H9 (cell line): ENCODE measurements around the gene LRRC61. TPM values are rescaled to one million over a fixed set of nuclear protein-coding genes. Genes with fewer than 3 reads are reported as not detected.

Experiments
- DNase-seq: peaks from one replicate; pipeline ENCODE4 v3.0.0-alpha.2; 2017
- H2AFZ ChIP-seq: one replicate; pipeline ENCODE4 v1.6.1; 2013; ENCODE audit warnings: mild to moderate bottlenecking, low read length, control low read depth, moderate library complexity
- H2AK5ac ChIP-seq: 2 replicates; pipeline ENCODE4 v1.6.1; 2013; ENCODE audit warnings: low read length, control low read depth, mixed read lengths; ENCODE audit not compliant: insufficient read length
- H2BK120ac ChIP-seq: one replicate; pipeline ENCODE4 v1.6.1; 2013; ENCODE audit warnings: low read depth, mild to moderate bottlenecking, low read length, control low read depth, inconsistent platforms; ENCODE audit not compliant: poor library complexity, severe bottlenecking
- H2BK12ac ChIP-seq: 2 replicates; pipeline ENCODE4 v1.6.1; 2013; ENCODE audit warnings: low read length, control low read depth, mixed read lengths, low read depth; ENCODE audit not compliant: insufficient read length
- H2BK15ac ChIP-seq: 2 replicates; pipeline ENCODE4 v1.6.1; 2013; ENCODE audit warnings: low read depth, low read length, control low read depth
- H2BK20ac ChIP-seq: one replicate; pipeline ENCODE4 v1.6.1; 2013; ENCODE audit warnings: low read depth, mild to moderate bottlenecking, low read length, control low read depth, inconsistent platforms; ENCODE audit not compliant: poor library complexity, severe bottlenecking
- H2BK5ac ChIP-seq: 2 replicates; pipeline ENCODE4 v1.6.1; 2013; ENCODE audit warnings: low read length, control low read depth, mixed read lengths; ENCODE audit not compliant: insufficient read length
- H3K14ac ChIP-seq: 2 replicates; pipeline ENCODE4 v1.6.1; 2013; ENCODE audit warnings: low read length, control low read depth; ENCODE audit not compliant: insufficient read depth
- H3K18ac ChIP-seq: 2 replicates; pipeline ENCODE4 v1.6.1; 2013; ENCODE audit warnings: low read depth, mild to moderate bottlenecking, mixed read lengths, low read length, control low read depth; ENCODE audit not compliant: insufficient read length
- H3K23ac ChIP-seq: 2 replicates; pipeline ENCODE4 v1.6.1; 2013; ENCODE audit warnings: low read length, control low read depth, mixed read lengths, low read depth; ENCODE audit not compliant: insufficient read length
- H3K23me2 ChIP-seq: 2 replicates; pipeline ENCODE4 v1.6.1; 2013; ENCODE audit warnings: low read depth, mild to moderate bottlenecking, mixed read lengths, low read length, control low read depth; ENCODE audit not compliant: insufficient read length, poor library complexity, severe bottlenecking
- H3K27ac ChIP-seq: 2 replicates; pipeline ENCODE4 v1.5.1; 2013; ENCODE audit warnings: low read length, control low read depth, mixed read lengths, low read depth; ENCODE audit not compliant: insufficient read length
- H3K27me3 ChIP-seq: 2 replicates; pipeline ENCODE4 v1.6.1; 2013; ENCODE audit warnings: low read length, control low read depth, inconsistent platforms; ENCODE audit not compliant: insufficient read depth
- H3K4ac ChIP-seq: 2 replicates; pipeline ENCODE4 v1.6.1; 2013; ENCODE audit warnings: low read depth, mild to moderate bottlenecking, control low read depth, inconsistent platforms, low read length, moderate library complexity
- H3K4me1 ChIP-seq: 2 replicates; pipeline ENCODE4 v1.6.1; 2013; ENCODE audit warnings: low read length, control low read depth, inconsistent platforms; ENCODE audit not compliant: insufficient read depth
- H3K4me2 ChIP-seq: 2 replicates; pipeline ENCODE4 v1.6.1; 2013; ENCODE audit warnings: low read length, control low read depth, mixed read lengths; ENCODE audit not compliant: insufficient read length, insufficient read depth
- H3K56ac ChIP-seq: 2 replicates; pipeline ENCODE4 v1.6.1; 2013; ENCODE audit warnings: low read depth, mild to moderate bottlenecking, mixed read lengths, low read length, control low read depth; ENCODE audit not compliant: insufficient read length
- H3K79me1 ChIP-seq: 2 replicates; pipeline ENCODE4 v1.6.1; 2013; ENCODE audit warnings: low read depth, mild to moderate bottlenecking, moderate library complexity, low read length, control low read depth, inconsistent platforms; ENCODE audit not compliant: insufficient read depth, poor library complexity, severe bottlenecking
- H3K79me2 ChIP-seq: 2 replicates; pipeline ENCODE4 v1.6.1; 2013; ENCODE audit warnings: low read length, control low read depth, inconsistent platforms; ENCODE audit not compliant: insufficient read depth
- H3K9ac ChIP-seq: 2 replicates; pipeline ENCODE4 v1.6.1; 2013; ENCODE audit warnings: low read length, control low read depth, mixed read lengths; ENCODE audit not compliant: insufficient read length; ENCODE audit errors: extremely low read depth
- H3K9me3 ChIP-seq: one replicate; pipeline ENCODE4 v1.6.1; 2013; ENCODE audit warnings: low read depth, low read length, inconsistent platforms; ENCODE audit not compliant: control insufficient read depth
- H3T11ph ChIP-seq: one replicate; pipeline ENCODE4 v1.6.1; 2013; ENCODE audit warnings: mild to moderate bottlenecking, low read length, control low read depth, inconsistent platforms
- H4K20me1 ChIP-seq: one replicate; pipeline ENCODE4 v1.6.1; 2013; ENCODE audit not compliant: control insufficient read depth, insufficient read length, insufficient read depth
- H4K5ac ChIP-seq: 2 replicates; pipeline ENCODE4 v1.6.1; 2013; ENCODE audit warnings: low read depth, mild to moderate bottlenecking, mixed read lengths, low read length, control low read depth; ENCODE audit not compliant: insufficient read length
- H4K8ac ChIP-seq: replicated peaks from 2 replicates; pipeline ENCODE4 v1.6.1; 2013; ENCODE audit warnings: low read length, control low read depth, mixed read lengths, low read depth; ENCODE audit not compliant: insufficient read length
- H4K91ac ChIP-seq: 2 replicates; pipeline ENCODE4 v1.6.1; 2013; ENCODE audit warnings: low read depth, mild to moderate bottlenecking, moderate library complexity, mixed read lengths, low read length, control low read depth; ENCODE audit not compliant: insufficient read length
- H3K27ac Mint-ChIP-seq, 3 experiments: 2 replicates in 2 of 3; 3 replicates in 1 of 3; pipeline ENCODE4 v1.8.0; 2020 to 2021; ENCODE audit warnings: mixed read lengths in 3 of 3, mild to moderate bottlenecking in 1 of 3, moderate library complexity in 1 of 3
- H3K27me3 Mint-ChIP-seq: 2 replicates; pipeline ENCODE4 v1.8.0; 2021; ENCODE audit warnings: low read depth, mild to moderate bottlenecking, moderate library complexity, mixed read lengths
- H3K36me3 Mint-ChIP-seq, 3 experiments: 2 replicates in 2 of 3; 3 replicates in 1 of 3; pipeline ENCODE4 v1.8.0; 2020 to 2021; ENCODE audit warnings: low read depth in 3 of 3, mixed read lengths in 3 of 3; ENCODE audit not compliant: insufficient read depth in 1 of 3
- H3K4me1 Mint-ChIP-seq, 2 experiments: 2 replicates each; pipeline ENCODE4 v1.8.0; 2020; ENCODE audit warnings: mixed read lengths in 2 of 2
- H3K4me3 Mint-ChIP-seq, 2 experiments: 2 replicates in 1 of 2; 3 replicates in 1 of 2; pipeline ENCODE4 v1.8.0; 2020 to 2021; ENCODE audit warnings: mild to moderate bottlenecking in 2 of 2, mixed read lengths in 2 of 2, moderate library complexity in 1 of 2
- H3K9me3 Mint-ChIP-seq, 2 experiments: 2 replicates in 1 of 2; 3 replicates in 1 of 2; pipeline ENCODE4 v1.8.0; 2020; ENCODE audit warnings: mild to moderate bottlenecking in 2 of 2, mixed read lengths in 2 of 2, moderate library complexity in 1 of 2
- WGBS: extraction: QIAGEN DNeasy Blood & Tissue Kit; methylation state at CpG from one replicate; pipeline ENCODE4 v1.1.7; 2013; ENCODE audit warnings: missing lambda C conversion rate, low lambda C conversion rate, mixed read lengths; ENCODE audit not compliant: insufficient read length; ENCODE audit errors: extremely low coverage; 5-methylcytosine and 5-hydroxymethylcytosine counted together
- total RNA-seq: library from RNA; stranded (reverse); gene quantifications from 2 replicates; pipeline ENCODE4 v1.2.1, GENCODE V29; 2021
- TF ChIP-seq, protein P1 (sequence below): fragments of 200-600 bp; sonication (generic); conservative IDR thresholded peaks from 3 replicates; pipeline ENCODE4 v1.8.0; 2021; ENCODE audit warnings: antibody characterized with exemption, mild to moderate bottlenecking

The LRRC61 gene
- total RNA-seq, 1 experiment from 2014 or later: 24.4 TPM

- Histone ChIP-seq H3K79me2 (no peaks in the 10 kb centered on the region), H2AFZ (no peak overlapping the region), H3K18ac (no peak overlapping the region), H3K23me2 (no peaks in the 10 kb centered on the region), H3K14ac (no peak overlapping the region), H3K9ac (no peak overlapping the region), H3K23ac (no peak overlapping the region), H3K4me1 (0 out of 2 replicates have a peak, but pooled peaks cover 3% of the 10 kb centered on the region), H3K27me3 (no peaks in the 10 kb centered on the region), H3K56ac (no peak overlapping the region), H2BK20ac (no peak overlapping the region), H4K8ac (no peak overlapping the region), H2AK5ac (no peak overlapping the region), H3K9me3 (no peaks in the 10 kb centered on the region), H2BK12ac (no peak overlapping the region), H3K27ac (no peak overlapping the region), H4K91ac (no peak overlapping the region), H3T11ph (no peak overlapping the region), H3K4ac (no peak overlapping the region), H2BK15ac (no peak overlapping the region), H2BK120ac (no peak overlapping the region), H4K5ac (no peak overlapping the region), H2BK5ac (no peak overlapping the region), H3K4me2 (no peak overlapping the region), H3K79me1 (no peaks in the 10 kb centered on the region), H4K20me1 (no peaks in the 10 kb centered on the region)
- Mint-ChIP-seq H3K4me1 (peaks cover 32 to 42% of the 10 kb centered on the region in 2 experiments), H3K9me3 (peaks cover 4 to 7% of the 10 kb centered on the region in 2 experiments; a peak in 3 of 5 replicates), H3K27me3 (peaks cover 1% of the 10 kb centered on the region), H3K27ac (no peak overlapping the region), H3K4me3 (no peak overlapping the region), H3K36me3 (peaks cover 0 to 4% (median 0%) of the 10 kb centered on the region in 3 experiments; a peak in 1 of 7 replicates)
- DNase-seq: no peak
- 100% methylated on average over 2 of the region's 4 CpGs for WGBS
- TF ChIP-seq, protein P1, sequence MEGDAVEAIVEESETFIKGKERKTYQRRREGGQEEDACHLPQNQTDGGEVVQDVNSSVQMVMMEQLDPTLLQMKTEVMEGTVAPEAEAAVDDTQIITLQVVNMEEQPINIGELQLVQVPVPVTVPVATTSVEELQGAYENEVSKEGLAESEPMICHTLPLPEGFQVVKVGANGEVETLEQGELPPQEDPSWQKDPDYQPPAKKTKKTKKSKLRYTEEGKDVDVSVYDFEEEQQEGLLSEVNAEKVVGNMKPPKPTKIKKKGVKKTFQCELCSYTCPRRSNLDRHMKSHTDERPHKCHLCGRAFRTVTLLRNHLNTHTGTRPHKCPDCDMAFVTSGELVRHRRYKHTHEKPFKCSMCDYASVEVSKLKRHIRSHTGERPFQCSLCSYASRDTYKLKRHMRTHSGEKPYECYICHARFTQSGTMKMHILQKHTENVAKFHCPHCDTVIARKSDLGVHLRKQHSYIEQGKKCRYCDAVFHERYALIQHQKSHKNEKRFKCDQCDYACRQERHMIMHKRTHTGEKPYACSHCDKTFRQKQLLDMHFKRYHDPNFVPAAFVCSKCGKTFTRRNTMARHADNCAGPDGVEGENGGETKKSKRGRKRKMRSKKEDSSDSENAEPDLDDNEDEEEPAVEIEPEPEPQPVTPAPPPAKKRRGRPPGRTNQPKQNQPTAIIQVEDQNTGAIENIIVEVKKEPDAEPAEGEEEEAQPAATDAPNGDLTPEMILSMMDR: no peak
Measured at GRCh38 chr7:150358988-150359621, 36.0 kb downstream of the LRRC61 start.
